HepG2 (cell line): ENCODE measurements around the gene SPTBN4. TPM values are rescaled to one million over a fixed set of nuclear protein-coding genes. Genes with fewer than 3 reads are reported as not detected.

Experiments used
- MTERF4 ChIP-seq: sonication (generic); formaldehyde crosslinking; IDR thresholded peaks from 2 replicates; pipeline ENCODE4 v1.8.0; 2023; ENCODE audit warnings: mild to moderate bottlenecking, missing genetic modification reagents
- PATZ1 ChIP-seq: sonication (generic); formaldehyde crosslinking; IDR thresholded peaks from 2 replicates; pipeline ENCODE4 v1.4.0; 2020; ENCODE audit warnings: missing genetic modification reagents
- RAD21 ChIP-seq: fragments of 450-650 bp; formaldehyde crosslinking; IDR thresholded peaks from 2 replicates; pipeline ENCODE4 v1.5.0; 2020; ENCODE audit warnings: mild to moderate bottlenecking
- REXO4 ChIP-seq: sonication (generic); formaldehyde crosslinking; IDR thresholded peaks from 2 replicates; pipeline ENCODE4 v1.8.0; 2022; ENCODE audit warnings: missing genetic modification reagents, mild to moderate bottlenecking, borderline replicate concordance
- SNAPC4 ChIP-seq: sonication (generic); formaldehyde crosslinking; IDR thresholded peaks from 2 replicates; pipeline ENCODE4 v1.4.0; 2020; ENCODE audit warnings: mild to moderate bottlenecking, missing genetic modification reagents
- SRSF4 ChIP-seq: fragments of 200-400 bp; formaldehyde crosslinking; IDR thresholded peaks from one replicate; pipeline ENCODE4 v1.6.1; 2018; ENCODE audit warnings: mild to moderate bottlenecking, low read depth, low read length, moderate library complexity; ENCODE audit not compliant: poor library complexity, severe bottlenecking
- ZNF672 ChIP-seq: sonication (generic); formaldehyde crosslinking; IDR thresholded peaks from 2 replicates; pipeline ENCODE4 v1.8.1; 2022; ENCODE audit warnings: missing genetic modification reagents
- ZNF710 ChIP-seq: sonication (generic); formaldehyde crosslinking; IDR thresholded peaks from 2 replicates; pipeline ENCODE4 v1.5.0; 2020; ENCODE audit warnings: mild to moderate bottlenecking, missing genetic modification reagents, borderline replicate concordance
- ZNF878 ChIP-seq: sonication (generic); formaldehyde crosslinking; IDR thresholded peaks from 2 replicates; pipeline ENCODE4 v1.8.1; 2023; ENCODE audit warnings: mild to moderate bottlenecking, missing genetic modification reagents, moderate library complexity
- polyA plus RNA-seq, 8 experiments: library from polyadenylated mRNA; depleted of rRNA in 3 of 8; stranded (reverse) in 7 of 8; unstranded in 1 of 8; fragments of >200 nt; fragmentation: Illumina TruSeq in 4 of 8; extraction: Trizol in 4 of 8; gene quantifications; 2 replicates each; pipeline versions ENCODE4 v1.2.1 to v1.2.3, GENCODE V29; 2011 to 2016; ENCODE audit warnings: low read depth in 4 of 8, missing spikeins in 1 of 8, mixed read lengths in 1 of 8; ENCODE audit not compliant: insufficient read depth in 1 of 8
- total RNA-seq, 5 experiments: library from RNA; depleted of rRNA; stranded (reverse); fragments of >200 nt; fragmentation: Illumina TruSeq; extraction: Trizol; gene quantifications; 2 replicates each; pipeline ENCODE4 v1.2.3, GENCODE V29; 2016; ENCODE audit warnings: low read depth in 1 of 5
- TF ChIP-seq, protein P1 (sequence below): IDR thresholded peaks from 2 replicates; pipeline ENCODE4 v1.6.1; 2016; ENCODE audit warnings: control low read depth
- TF ChIP-seq, protein P2 (sequence below): sonication (generic); formaldehyde crosslinking; conservative IDR thresholded peaks from 2 replicates; pipeline ENCODE4 v1.5.0; 2020; ENCODE audit warnings: missing genetic modification reagents

SPTBN4 gene
- total and polyA plus RNA-seq, 2 of the 13 experiments (the other 11 are each of a cell fraction or from before 2014, with no cell fraction given): 0.11 TPM

DNA sequence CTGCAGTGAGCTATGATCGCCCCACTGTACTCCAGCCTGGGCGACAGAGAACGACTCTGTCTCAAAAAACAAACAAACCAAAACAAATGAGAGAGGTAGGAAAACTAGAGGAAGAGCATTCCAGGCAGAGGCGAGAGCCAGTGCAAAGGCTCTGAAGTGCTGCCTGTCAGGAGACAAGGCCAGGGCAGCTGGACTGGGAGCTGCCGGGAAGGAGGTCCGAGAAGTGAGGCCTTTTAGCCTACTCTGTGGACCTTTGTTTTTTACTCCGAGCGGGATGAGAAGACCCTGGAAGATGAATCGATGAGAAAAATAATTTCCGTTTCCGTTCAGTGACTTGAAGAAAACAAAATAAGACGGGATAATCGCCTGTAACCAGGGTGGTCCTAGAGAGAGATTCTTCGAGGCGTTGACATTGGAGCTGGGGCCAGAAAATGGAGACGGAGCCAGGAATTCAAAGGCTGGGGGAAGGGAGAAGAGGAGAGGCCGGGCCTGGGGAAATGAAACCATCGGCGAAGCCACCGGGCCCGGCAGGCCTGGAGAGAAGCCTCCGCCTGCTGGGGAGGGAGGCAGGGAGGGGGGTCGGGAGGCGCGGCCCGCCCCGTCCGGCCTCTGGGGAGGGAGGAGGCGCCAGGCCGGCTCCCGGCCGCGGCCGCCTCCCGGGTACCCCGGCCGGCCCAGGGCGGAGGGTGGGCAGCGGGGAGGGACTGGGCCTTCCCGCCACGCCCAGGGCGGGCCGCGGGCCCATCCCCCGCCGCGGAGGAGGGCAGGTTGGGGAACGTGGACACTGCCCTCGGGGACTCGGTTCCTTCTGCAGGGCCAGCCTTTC lies 33.2 kb upstream of the SPTBN4 start (continued):
- TF ChIP-seq ZNF878: 0 out of 2 replicates have a peak, but pooled peaks have one; percentile 9
- 0 out of 2 replicates have a peak, but pooled peaks have one; percentile 11 for TF ChIP-seq RAD21
- TF ChIP-seq PATZ1 (CRISPR knock-in tag): peak; percentile 88
- no peak; the same call in 1 of the 2 replicates for TF ChIP-seq SNAPC4 (CRISPR knock-in tag)
- TF ChIP-seq, protein P1, sequence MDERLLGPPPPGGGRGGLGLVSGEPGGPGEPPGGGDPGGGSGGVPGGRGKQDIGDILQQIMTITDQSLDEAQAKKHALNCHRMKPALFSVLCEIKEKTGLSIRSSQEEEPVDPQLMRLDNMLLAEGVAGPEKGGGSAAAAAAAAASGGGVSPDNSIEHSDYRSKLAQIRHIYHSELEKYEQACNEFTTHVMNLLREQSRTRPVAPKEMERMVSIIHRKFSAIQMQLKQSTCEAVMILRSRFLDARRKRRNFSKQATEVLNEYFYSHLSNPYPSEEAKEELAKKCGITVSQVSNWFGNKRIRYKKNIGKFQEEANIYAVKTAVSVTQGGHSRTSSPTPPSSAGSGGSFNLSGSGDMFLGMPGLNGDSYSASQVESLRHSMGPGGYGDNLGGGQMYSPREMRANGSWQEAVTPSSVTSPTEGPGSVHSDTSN: no peak
- peak; percentile 91 for TF ChIP-seq ZNF710
- TF ChIP-seq REXO4: no peak
- TF ChIP-seq, protein P2, sequence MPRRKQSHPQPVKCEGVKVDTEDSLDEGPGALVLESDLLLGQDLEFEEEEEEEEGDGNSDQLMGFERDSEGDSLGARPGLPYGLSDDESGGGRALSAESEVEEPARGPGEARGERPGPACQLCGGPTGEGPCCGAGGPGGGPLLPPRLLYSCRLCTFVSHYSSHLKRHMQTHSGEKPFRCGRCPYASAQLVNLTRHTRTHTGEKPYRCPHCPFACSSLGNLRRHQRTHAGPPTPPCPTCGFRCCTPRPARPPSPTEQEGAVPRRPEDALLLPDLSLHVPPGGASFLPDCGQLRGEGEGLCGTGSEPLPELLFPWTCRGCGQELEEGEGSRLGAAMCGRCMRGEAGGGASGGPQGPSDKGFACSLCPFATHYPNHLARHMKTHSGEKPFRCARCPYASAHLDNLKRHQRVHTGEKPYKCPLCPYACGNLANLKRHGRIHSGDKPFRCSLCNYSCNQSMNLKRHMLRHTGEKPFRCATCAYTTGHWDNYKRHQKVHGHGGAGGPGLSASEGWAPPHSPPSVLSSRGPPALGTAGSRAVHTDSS: no peak
- TF ChIP-seq ZNF672: no peak
- no peak for TF ChIP-seq SRSF4
- TF ChIP-seq MTERF4 (CRISPR knock-in tag): 0 out of 2 replicates have a peak, but pooled peaks have one; percentile 19
